Mesenteric fat pad (tissue), 1 donor: Measurements from ENCODE around the gene KDM5B. TPM values are rescaled to one million over a fixed set of nuclear protein-coding genes. Genes with fewer than 3 reads are reported as not detected.

Source experiments
- DNase-seq: peaks from one replicate; pipeline ENCODE4 v3.0.0-alpha.2; 2020; ENCODE audit warnings: low spot score
- total RNA-seq: library from RNA; stranded (reverse); fragmentation: NEBNext Ultra II Directional; extraction: Animal tissue kit (Norgen Biotek cat#: 25700); gene quantifications from one replicate; pipeline ENCODE4 v1.2.1, GENCODE V29; 2021
- donor health status: DM: yes; HTN: yes; CAD: no.

Gene KDM5B
- total RNA-seq, 1 donor from 2014 or later: 33.4 TPM

- no peak for DNase-seq
Measured at GRCh38 chr1:202688401-202688800, 119.8 kb downstream of the KDM5B start.

GRCh38 chr1:202687798-202688197, 120.4 kb downstream of the KDM5B start:
- no peak for DNase-seq

- no peak for DNase-seq
Measured at GRCh38 chr1:202687370-202687769, 120.9 kb downstream of the KDM5B start.

- no peak for DNase-seq
Measured at GRCh38 chr1:202685641-202686040, 122.6 kb downstream of the KDM5B start.

- DNase-seq: no peak
Measured at GRCh38 chr1:202684716-202685115, 123.5 kb downstream of the KDM5B start.

GRCh38 chr1:202683029-202683428, 125.2 kb downstream of the KDM5B start:
- DNase-seq: no peak

GRCh38 chr1:202682477-202682876, 125.7 kb downstream of the KDM5B start:
- no peak for DNase-seq

GRCh38 chr1:202681736-202682420, 126.3 kb downstream of the KDM5B start:
- DNase-seq: no peak

- DNase-seq: no peak
Measured at GRCh38 chr1:202680586-202681352, 127.5 kb downstream of the KDM5B start.

- no peak for DNase-seq
Measured at GRCh38 chr1:202679406-202680177, 128.6 kb downstream of the KDM5B start.

- DNase-seq: no peak
Measured at GRCh38 chr1:202677433-202677832, 130.8 kb downstream of the KDM5B start.

Other genes starting within 250 kb of the KDM5B start
- not detected for gene SYT2, start 98.0 kb downstream of the KDM5B start, total RNA-seq
- 1.2 TPM for gene PCAT6, start 2.5 kb upstream of the KDM5B start, total RNA-seq
- 5.3 TPM for gene RABIF, start 80.7 kb upstream of the KDM5B start, total RNA-seq
- 20.7 TPM for gene KLHL12, start 118.8 kb upstream of the KDM5B start, total RNA-seq
- gene ADIPOR1, start 149.9 kb upstream of the KDM5B start, total RNA-seq: 76.2 TPM
- 59.8 TPM for gene CYB5R1, start 158.8 kb upstream of the KDM5B start, total RNA-seq
- 48.7 TPM for gene TMEM183A, start 199.0 kb upstream of the KDM5B start, total RNA-seq
- gene PPFIA4, start 218.1 kb upstream of the KDM5B start, total RNA-seq: 0.55 TPM